Fibroblast of the aortic adventitia (primary cell): ENCODE measurements around the gene DDX41. TPM values are rescaled to one million over a fixed set of nuclear protein-coding genes. Genes with fewer than 3 reads are reported as not detected.
A peak's percentile ranks its signal among the peaks of the same experiment; 100 is the strongest.
"Not testable (repeated sequence)": the region's sequence is repeated elsewhere in the genome, so short reads cannot be mapped to it uniquely, and the experiment has no call there.

Experiments used
- DNase-seq: peaks from one replicate; pipeline ENCODE4 v3.0.0-alpha.2; 2010; ENCODE audit warnings: low read depth
- H3K4me3 ChIP-seq: 2 replicates; pipeline ENCODE4 v1.5.1; 2011; ENCODE audit warnings: low read depth, mild to moderate bottlenecking, control low read depth, low read length, moderate library complexity
- total RNA-seq: library from RNA; depleted of rRNA; stranded (reverse); fragments of >200 nt; gene quantifications from 2 replicates; pipeline ENCODE4 v1.2.3, GENCODE V29; 2012; ENCODE audit warnings: low replicate concordance
- TF ChIP-seq, protein P1 (sequence below): IDR thresholded peaks from 2 replicates; pipeline ENCODE4 v1.5.1; 2011; ENCODE audit warnings: mild to moderate bottlenecking, low read length, control low read depth, inconsistent platforms; ENCODE audit not compliant: insufficient read depth

DDX41 gene
- total RNA-seq, result 58.5 and 138 TPM in 2 replicates

DNA sequence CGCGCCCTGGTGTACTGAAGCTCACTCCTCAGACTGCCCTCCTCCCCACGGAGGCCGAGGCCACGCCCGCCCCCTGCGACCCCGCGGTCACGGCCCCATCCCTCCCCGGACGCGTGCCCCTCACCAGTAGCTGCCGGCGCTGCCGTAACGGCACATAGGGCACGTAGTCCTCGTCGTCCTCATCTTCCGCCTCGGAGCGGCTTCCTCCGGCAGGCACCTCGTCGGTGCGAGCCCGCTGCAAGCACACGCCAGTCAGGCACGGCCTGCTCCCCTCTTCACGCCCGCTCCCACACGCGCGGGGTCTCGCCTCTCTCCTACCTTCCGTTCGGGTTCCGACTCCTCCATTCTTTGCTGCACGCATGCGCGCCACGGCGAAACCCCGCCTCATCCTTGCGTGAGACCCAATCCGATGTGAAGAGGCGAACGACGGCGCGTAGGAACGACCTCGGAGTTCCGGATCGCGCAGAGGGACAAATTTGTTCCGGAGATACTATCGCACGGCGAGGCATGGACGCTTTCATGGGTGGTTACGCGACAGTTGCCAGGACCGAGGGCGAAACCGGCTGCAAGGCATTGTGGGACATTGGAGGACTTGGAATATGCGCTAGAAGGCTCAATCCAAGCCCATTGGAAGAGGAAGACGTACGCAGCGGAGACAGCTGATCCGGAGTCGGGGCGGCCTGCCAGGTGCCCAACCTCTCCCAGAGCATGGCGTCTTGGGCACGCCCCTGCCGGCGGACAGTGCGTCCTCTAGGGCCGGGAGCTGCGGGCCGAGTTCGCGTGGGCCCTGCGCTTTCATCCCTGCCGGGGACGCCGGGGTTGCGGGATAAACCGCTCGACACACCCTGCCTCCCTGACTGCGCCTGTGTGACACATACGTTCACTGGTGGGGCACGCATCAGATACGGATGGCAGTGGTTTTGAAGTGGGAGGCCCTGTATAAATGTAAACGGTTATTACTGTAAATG is at the start of gene DDX41:
TSS of gene DDX41 (minus strand) at position 361 of the 968 bp plus-strand sequence. CDS start at position 345, 16 bp downstream.
- TF ChIP-seq, protein P1, sequence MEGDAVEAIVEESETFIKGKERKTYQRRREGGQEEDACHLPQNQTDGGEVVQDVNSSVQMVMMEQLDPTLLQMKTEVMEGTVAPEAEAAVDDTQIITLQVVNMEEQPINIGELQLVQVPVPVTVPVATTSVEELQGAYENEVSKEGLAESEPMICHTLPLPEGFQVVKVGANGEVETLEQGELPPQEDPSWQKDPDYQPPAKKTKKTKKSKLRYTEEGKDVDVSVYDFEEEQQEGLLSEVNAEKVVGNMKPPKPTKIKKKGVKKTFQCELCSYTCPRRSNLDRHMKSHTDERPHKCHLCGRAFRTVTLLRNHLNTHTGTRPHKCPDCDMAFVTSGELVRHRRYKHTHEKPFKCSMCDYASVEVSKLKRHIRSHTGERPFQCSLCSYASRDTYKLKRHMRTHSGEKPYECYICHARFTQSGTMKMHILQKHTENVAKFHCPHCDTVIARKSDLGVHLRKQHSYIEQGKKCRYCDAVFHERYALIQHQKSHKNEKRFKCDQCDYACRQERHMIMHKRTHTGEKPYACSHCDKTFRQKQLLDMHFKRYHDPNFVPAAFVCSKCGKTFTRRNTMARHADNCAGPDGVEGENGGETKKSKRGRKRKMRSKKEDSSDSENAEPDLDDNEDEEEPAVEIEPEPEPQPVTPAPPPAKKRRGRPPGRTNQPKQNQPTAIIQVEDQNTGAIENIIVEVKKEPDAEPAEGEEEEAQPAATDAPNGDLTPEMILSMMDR, result peak; percentile 5
- peak within 1 kb of the TSS; percentile 99 for H3K4me3 ChIP-seq
- DNase-seq, result peak; percentile 99

DNA sequence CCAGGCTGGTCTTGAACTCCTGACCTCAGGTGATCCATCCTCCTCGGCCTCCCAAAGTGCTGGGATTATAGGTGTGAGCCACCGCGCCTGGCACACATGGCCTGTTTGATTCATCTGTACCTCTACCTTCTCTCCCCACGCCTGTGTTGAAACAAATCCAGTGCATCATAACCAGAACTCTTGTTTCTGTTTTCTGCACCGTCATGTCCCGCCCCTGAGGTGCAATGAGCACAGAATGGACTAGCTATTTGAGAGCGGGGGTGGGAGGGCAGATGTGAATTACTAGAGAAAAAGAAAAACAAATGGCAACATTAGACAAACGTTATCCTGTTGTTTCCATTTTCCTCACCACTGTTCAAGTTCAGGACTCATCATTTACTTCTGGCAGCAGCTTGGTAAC is 48.3 kb upstream of the DDX41 start:
- no peak for DNase-seq
- TF ChIP-seq, protein P1, result no peak
- H3K4me3 ChIP-seq, result no peak overlapping the region

DNA sequence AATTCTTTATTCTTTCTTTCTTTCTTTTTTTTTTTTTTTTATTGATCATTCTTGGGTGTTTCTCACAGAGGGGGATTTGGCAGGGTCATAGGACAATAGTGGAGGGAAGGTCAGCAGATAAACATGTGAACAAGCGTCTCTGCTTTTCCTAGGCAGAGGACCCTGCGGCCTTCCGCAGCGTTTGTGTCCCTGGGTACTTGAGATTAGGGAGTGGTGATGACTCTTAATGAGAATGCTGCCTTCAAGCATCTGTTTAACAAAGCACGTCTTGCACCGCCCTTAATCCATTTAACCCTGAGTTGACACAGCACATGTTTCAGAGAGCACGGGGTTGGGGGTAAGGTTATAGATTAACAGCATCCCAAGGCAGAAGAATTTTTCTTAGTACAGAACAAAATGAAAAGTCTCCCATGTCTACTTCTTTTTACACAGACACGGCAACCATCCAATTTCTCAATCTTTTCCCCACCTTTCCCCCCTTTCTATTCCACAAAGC is 42.7 kb upstream of the DDX41 start:
- DNase-seq, result not testable (repeated sequence)

DNA sequence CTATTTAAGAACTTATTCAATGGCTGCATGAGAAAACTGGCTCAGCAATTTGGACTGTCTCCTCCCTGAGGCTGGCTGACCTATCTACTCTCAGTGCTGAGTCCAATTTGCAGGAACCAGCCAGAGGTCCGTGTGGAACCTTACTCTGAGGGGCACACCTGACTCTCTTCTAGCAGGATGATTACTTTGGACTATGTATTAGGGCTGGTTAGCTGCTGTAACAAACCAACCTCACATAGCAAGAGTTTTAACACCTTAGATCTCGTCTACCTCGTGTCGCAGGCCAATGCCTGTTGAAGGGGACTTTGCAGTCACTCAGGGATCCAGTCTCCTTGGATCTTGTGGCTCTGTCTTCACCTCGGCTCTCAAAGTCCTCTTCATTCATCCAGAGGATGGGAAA is 41.0 kb upstream of the DDX41 start:
- TF ChIP-seq, protein P1, result no peak
- DNase-seq, result no peak
- H3K4me3 ChIP-seq, result no peak overlapping the region

More for the DNA sequence above, 42.7 kb upstream of the DDX41 start:
- H3K4me3 ChIP-seq, result not testable (repeated sequence)

DNA sequence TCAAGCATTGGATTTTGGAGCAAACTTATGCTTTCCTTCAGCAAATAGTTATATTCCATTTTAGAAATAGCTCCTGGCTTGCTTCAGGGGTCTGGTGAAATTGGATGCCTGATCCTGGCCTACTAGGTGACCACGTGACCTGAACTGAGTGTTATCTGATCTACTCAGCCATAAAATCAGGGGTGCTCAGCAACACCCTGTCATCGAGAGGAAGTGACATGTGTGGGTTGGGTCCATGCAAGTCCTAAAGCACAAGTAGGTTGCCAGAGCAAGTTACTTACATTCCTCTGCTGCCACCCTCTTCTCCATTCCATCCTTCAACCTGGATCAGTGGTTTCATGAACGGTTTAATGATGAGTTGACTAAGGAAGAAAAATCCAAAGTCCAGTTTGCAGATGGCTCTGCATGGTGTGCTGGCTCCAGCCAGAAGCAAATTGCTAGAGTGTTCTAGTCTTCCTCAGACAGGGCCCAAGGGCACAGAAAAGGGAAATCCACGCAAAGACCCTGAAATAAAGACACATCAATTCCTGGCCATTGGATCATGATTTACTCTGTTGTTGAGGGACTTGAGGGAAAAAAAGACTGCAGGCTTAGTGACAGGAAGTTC is 40.4 kb upstream of the DDX41 start:
- H3K4me3 ChIP-seq, result no peak overlapping the region
- no peak for DNase-seq
- TF ChIP-seq, protein P1, result no peak

DNA sequence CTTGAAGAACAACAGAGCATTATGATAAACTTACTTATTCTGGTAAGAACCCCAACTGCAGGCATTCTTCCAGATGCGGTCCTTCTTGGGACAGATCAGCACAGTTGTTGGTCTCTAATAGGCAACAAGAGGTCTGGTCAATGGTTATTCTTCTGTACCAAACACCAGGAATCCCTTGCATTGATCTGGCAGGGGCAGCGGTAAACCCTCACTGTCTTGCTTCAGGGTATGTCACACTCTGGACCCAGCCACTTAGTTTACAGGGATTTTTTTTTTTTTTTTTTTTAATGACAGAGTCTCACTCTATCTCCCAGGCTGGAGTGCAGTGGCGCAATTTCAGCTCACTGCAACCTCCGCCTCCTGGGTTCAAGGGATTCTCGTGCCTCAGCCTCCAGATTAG is 38.9 kb upstream of the DDX41 start:
- no peak overlapping the region for H3K4me3 ChIP-seq
- no peak for DNase-seq
- TF ChIP-seq, protein P1, result no peak

DNA sequence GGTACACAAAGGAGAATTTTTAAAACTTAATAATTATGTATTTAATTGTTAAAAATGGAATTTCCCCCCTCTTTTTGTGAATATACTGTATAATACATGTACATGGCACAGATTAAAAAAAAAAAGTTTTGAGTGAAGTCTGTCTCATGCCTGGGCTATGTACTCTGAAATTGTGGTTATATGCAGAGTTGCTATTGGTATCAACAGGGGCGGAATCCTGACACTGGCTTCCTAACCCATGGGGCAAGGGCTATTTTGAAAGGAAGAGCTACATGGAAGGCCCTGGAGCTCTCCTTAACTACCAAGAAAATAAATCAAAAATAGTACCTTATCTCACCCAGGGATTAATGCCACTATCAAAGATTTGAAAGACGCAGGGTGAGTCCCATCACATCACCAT is 38.5 kb upstream of the DDX41 start:
- TF ChIP-seq, protein P1, result no peak
- DNase-seq, result no peak
- H3K4me3 ChIP-seq, result no peak overlapping the region
